Effector CD4-positive, alpha-beta T cell (primary cell): ENCODE results near the gene PLXDC1.

Experiments
- DNase-seq: peaks from one replicate; pipeline ENCODE4 v3.0.0-alpha.2; 2020
- total RNA-seq: gene quantifications from one replicate; lab custom pipeline; 2026; lab: John Stamatoyannopoulos, UW

PLXDC1 gene
- total RNA-seq: 21.0 reads per million, percentile 48 among the genes with 10 or more reads in this experiment

DNA sequence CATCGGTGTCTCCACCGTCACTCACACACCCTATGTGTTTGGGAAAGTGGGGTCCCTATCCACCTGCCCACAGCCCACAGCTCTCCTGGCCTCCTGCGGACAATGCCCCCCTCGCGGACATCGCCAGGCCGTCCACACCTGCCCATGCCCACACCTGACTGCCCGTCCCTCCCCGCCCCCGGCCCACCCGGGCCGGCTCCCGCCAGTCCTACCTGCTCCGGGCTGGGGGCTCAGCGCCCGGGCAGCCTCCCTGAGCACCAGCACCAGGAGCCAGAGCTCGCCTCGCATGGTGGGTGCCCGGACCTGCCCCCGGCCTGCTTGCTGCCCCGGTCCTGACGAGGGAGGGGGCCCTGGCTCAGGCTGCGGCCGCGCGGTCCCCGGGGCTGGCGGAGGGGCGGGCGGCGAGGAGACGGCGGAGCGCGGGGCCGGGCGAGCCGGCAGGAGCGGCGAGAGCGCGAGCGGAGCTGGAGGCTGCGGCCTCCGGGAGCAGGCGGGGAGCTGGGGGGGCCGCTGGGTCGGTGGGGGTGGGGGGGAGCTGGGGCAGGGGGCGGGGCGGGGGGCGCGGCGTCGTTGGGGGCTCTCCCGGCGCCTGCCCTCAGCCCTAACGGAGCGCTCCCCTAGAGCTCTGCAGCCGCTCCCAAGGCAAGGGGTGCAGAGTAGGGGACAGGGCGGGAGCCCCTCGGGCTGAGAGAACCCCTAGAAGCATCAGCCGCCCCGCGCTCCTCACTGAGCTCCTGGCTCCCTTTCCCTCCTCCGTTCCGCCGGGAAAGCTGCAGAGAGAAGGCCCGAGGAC lies at the start of gene PLXDC1:
Gene PLXDC1, minus strand, starts transcription at position 488 of the 793 bp plus-strand sequence. Its CDS starts 200 bp downstream, at position 288.
- DNase-seq: no peak

DNA sequence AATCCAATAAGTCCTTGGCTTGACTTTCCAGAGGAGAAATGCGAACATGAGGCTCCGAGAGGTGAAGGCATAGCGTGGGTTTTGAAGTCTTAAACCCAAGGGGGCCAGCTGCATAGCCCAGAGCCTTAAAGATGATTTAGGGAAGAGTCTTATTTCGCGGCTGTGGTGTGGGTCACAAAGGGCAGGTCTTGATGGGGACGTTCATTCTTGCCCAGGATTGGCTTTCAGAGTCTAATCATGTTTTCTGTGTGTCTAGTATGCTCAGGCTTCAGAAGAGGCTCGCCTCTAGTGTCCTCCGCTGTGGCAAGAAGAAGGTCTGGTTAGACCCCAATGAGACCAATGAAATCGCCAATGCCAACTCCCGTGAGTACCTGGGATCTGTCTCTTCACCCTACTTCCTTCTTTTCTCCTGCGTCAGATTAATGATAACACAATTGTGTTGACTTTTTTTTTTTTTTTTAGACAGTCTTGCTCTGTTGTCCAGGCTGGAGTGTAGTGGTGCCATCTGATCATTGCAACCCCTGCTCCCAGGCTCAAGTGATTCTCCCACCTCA lies 49.6 kb upstream of the PLXDC1 start:
- DNase-seq: no peak

DNA sequence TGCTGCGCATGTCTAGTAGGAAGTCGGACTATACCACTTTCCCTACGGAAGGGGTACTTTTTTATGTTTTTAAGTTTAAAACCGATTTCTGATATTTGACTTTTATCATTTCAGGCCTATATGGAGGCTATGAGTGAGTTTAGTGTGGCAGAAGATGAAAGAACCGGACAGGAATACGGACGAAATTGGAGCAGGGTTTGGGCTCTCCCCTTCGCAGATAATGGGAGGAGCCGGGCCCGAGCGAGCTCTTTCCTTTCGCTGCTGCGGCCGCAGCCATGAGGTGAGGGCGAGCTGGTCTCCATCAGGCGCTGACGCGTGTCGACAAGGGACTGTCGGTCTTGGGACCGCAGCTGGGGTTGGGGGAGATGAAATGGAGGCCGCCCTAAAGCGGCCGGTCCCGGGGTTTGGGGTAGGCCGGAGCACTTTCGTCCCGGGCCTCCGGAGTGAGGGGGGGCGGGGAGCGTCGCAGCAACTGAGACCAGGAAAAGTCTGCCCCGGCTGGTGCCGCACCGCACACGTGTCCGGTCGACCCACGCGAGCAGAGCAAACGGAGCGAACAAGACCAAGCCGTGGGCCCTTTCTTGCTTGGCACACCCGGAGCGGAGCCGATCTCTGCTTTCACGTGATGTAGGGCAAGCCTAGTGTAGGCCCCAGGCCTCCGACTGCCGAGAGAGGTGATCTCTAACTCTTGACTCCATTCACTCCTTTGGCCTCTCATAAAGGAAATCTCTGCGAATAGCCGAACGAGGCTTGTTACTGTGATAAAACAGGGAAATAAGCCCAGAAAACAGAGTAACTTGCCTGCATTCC lies 48.8 kb upstream of the PLXDC1 start, which contains the start of gene RPL19:
Gene RPL19, plus strand, starts transcription at position 214 of the 810 bp plus-strand sequence. Its CDS starts 62 bp downstream, at position 276.
- peak; percentile 72 for DNase-seq

DNA sequence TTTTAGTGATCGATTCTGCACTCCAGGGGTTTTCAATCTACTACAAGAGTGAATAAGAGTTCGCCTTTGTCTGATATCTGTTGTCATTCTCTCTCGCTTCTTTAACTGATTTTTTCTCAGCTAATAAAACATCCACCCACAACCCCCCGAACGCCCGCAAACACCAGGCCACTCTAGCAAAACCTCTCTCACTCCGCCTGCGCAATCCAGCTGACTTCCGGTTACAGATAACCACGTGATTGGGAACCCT lies 48.3 kb upstream of the PLXDC1 start:
- peak; percentile 78 for DNase-seq

DNA sequence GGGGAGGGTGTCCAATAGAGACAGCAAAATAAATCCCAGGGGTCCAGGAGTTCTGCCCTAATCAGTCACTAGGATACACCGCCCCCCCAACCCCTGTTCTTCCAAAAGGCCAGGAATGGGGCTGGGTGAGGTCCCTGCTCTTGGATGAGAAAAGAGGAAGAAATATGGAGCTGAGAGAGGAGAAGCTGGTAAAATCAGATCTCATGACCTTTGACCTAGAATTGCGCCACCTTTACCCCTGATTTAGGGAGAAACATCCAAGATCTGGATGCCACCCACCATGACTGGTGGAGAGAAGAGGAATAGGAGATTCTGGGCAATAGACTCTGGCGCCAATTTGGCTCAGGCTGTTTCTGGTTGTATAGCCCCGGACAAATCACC lies 46.7 kb upstream of the PLXDC1 start:
- no peak for DNase-seq

DNA sequence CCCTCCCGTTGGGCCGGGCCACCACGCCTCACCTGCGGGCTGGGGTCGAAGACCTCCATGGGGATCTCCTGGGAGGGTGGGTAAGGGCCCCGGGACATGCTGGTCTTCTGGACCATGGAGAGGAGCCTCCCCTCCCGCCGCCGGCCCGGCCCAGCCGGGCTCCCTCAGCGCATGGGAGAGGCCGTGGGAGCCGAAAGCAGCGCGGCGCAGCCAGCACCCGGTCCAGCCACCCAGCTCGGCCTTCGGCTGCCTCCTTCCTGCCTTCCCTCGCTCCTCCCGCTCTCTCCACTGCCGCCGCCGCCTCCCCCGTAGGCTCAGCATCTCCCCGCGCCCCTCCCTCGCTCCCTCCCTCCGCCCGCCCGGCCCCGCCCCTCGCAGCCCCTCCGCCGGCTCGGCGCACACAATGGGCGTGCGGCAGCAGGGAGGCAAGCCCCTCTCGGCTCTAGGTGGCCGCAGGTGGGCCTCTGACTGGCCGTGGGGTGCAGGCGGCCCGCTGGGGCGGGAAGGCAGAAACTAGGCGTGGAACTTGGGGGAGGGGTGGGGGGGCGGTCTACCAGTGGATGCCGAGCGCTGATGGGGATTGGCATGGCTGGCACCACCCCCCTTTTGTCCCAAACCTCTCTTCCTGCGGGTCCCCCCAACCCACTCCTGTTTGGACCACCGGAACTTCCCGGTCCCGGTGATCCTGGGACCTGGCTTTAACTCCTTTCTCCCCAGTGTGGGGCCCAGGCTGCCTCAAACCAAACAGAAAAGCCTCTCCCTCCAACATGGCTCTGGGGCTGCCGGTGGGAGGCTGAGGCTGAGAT lies 46.1 kb upstream of the PLXDC1 start, which contains the start of gene CACNB1:
Gene CACNB1, minus strand, starts transcription at position 290 of the 806 bp plus-strand sequence. Its CDS starts 174 bp downstream, at position 116.
- DNase-seq: peak; percentile 67

DNA sequence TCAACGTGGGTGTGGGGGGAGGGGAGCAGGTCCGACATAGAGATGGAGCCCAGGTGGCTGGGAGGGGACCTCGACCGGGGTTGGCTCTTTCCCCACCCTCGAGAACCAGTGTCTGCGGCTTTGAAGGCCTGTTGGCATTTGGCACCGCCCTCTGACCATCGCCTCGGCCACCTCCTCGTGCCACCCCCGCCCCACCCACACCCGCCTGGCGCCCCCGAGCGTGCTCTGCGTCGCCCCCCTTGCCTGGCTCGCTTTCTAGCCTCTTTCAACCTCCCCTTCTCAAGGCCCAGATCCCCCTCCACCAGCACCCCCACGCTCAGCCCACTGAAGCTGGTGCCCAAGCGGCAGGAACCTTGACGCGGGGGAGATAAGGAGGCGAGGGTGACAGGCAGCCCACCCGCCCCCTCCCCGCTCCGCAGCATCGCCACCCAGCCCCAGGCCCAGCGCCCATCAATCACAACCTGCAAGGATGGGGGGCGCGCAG lies 45.4 kb upstream of the PLXDC1 start:
- no peak for DNase-seq

DNA sequence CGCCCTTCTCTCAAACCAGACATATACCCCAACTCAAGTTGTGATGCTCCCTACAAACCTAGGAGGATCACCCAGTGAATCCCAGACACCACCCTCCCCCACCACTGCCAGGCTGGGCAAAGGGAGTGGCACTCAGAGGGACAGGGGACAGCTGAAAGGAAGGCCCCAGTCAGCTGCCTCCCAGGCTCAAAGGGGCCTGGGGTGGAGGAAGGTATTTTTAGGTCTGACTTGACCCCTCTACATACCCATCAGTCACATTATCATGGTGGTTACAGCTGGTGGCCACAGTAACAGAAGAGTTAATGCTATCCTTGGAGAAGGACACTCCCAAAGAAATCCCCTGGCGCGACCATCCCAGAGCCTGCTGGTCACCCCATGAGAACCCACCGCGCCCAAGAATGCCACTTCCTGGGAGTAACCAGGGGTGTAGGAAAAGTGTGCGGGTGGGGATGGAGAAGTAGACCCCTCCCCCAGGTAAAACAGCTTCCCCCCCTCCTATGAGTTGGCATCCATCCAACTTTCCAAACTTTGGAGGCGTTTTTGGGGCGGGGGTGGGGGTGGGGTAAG lies 44.9 kb upstream of the PLXDC1 start:
- DNase-seq: no peak

DNA sequence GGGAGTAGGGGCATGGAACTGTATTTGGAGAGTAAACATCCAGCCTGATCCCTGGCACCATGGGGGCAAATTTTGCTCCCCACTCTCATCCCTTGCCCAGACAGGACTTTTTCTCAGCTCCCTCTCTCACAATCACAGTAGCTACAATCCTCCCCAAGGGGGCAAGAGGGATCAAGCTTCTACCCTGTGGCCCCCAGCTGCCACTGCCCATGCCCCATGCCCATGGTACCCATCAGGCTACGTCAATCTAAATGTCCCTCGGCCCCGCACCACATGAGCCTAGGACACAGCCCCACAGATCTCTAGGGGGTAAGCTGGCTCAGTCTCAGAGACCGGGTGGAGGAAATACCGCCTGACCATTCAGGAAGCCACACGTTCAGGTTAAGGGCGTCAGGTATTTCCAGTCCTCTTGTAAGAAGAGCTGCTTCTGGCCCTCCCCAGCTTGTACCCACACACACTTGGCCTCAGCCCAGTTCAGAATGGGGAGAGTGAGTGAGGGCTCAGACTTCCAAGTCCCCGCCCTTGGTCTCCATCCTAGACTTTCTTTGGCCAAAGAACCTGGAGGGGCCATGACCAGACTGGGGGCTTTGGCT lies 44.2 kb upstream of the PLXDC1 start:
- no peak for DNase-seq

DNA sequence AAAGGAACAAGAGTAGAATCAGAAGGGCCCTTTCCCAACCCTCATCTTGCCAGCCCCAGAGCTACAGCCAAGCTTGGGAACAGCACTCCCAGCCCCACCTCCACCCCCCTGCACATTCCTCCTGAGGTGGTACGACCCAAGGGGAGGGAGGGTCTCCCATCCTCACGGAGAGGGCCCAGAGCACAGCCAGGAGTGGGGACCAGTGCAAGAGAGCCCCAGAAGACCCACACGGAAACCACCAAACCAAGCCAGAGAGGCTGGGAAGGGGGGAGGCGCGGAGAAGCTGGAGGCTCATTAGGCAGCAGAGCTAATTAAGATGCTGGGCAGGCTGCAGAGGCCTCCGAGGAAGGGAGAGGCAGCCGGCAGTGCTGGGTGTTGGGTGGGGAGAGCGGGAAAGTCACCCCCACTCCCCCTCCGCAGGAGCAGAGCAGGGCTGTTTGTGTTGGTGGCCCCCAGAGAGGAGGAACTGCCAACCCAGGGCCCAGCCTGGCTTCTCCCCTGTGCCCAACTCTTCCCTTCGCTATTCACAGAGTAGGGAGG lies 43.6 kb upstream of the PLXDC1 start:
- no peak for DNase-seq

DNA sequence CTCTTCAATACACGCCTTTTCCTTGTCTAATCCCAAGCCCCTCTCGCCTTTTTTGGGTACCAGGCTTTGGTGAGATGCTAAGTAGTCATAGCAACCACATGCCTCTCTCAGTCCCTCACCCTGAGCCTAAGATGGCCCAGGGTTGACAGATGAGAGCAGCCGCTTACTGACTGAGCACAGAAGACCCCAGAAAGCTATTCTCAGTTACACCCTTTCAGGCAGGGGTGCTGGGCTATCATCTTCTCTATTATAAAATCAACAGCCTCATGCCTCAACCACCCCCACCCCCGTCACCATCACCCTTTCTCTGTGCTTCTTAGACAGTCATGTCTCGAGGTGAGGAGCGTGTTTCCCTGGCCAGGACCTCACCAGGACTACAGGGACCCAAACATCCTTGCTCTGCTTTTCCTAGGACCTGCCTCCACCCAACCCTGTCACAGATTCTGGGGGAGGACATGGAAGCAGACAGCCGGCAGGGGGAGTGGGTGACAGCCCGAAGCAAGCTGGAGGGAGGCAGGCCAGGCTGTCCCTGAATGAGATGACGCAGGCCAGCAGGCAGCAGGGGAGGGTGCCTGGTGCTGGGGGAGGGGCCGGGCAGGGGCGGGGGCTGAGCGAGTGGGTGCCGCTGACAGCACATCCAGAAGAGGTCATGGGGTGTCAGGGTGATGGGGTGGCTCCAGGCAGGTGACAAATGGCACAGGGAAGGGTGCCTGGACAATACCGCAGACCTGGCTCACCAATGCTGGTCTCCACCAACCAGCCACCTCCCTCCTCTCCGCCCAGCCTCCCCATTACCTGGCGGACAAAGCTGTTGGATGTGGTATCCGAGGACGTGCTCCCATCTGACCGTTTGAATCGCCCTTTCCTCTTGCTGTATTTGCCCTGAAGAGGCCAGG lies 42.9 kb upstream of the PLXDC1 start:
- no peak for DNase-seq

DNA sequence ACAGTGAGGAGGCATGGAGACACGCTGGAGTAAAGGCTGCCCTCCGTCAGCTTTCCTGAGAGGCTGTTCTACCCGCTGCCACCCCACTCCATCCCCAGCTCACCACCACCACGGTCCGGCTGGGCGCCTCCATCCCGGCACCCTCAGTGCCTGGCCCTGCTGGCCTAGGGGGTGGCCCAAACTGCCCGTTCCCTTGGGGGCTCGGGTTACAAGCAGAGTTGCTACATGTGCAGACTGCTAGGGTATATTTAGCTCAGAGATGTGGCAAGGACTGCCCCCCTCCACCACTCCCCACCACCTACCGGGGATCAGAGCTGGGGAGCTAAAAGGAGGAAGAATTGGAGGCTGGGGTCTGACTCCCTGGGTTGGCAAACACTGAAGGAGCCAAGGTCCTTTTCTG lies 41.9 kb upstream of the PLXDC1 start:
- DNase-seq: no peak

DNA sequence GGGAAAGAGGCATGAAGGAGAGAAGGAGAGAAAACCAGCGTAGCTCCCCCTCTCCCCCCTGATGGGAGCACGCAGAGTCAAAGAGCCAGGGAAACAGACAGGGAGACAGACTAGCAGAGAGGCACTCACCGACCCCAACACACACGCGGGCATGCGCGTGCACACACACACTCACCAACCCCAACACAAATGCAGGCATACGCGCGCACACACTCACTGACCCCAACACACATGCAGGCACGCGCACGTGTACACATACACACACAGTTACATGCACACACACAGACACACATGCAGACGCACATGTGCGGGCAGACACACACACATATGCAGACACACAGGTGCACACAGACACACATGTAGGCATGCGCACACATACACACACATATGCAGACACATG lies 41.5 kb upstream of the PLXDC1 start:
- no peak for DNase-seq

DNA sequence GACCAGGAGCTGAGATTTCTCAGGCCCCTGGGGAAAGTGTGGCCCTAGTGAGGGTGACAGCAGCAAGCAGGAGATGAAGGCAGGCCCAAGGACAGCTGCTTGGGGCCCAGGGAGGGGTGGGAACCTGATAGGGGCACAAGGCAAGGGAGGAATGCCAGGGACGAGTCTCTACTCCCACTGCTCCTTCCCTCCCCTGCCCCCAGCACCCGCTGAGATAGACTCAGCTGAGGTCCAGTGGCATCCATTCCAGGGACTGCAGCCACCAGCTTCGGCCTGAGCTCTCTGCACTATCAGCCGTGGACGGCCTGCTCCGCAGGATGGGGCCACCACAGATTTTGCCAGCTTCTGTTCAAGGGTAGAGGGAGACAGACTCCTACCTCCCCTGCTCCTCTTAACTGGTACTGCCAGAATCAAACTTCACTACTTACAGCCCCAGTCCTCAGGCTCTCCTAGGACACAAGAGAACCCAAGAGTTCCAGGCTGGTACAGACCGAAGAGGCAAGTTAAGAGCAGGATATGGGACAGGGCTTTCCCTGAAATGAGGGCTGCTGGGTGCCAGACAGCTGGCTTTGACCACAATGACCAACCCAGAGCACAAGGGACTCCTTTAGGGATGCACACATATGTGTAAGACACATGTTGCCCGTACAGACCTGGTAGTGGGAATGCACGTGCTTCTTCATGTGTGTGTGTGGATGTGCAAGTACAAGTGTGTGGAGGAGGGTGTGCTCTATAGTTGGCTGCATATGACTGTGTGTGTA lies 40.5 kb upstream of the PLXDC1 start:
- no peak for DNase-seq

DNA sequence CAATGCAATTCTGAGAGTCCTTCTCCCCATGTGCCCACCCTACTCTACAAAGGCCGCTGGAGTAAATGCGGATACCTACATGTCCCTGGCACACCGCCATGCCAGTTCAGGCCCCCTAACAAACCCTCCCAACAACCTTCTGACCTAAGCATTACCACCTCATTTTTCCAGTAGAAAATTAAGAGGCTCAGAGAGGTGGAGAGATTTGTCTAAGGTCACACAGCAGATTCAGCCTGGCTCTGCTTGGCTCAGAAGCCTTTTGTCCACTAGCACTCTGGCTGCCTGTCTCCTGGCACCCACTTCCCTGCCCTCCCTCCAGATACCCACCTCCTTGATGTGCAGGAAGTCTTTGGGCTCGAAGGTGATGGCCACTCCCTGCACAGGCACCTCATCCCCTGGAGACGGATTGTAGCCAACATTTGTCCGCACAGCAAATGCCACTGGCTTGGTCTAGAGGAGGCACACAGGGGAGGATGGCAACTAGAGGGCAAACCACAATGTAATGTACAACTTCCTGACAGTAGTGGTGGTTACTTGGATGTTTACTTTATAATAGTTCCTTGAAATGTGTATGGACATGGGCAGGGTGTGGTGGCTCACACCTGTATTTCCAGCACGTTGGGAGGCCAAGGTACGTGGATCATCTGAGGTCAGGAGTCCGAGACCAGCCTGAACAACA lies 35.9 kb upstream of the PLXDC1 start:
- no peak for DNase-seq

DNA sequence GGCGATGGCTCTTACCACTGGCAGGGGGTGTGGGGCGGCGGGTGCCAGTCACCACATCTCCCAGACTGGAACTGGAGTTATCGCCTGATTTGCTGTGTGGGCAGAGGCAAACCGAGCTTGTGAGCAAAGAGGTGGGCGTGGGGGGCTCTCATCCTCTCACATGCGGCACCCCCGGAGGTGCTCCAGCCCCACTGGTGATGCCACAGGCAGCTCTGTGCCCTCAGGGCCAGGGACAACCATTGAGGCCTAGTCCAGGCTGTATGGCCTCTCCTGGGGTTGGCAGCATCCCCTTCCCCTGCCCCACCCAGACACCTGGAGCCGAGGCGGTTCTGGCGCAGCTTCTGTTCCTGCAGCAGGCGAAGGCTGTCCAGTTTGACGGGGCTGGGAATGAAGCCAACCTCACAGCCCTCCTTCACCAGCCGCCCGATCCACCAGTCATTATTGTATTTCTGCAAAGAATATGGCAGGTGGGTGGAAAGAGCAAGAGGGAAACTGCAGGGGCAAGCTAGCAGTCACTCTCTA lies 35.1 kb upstream of the PLXDC1 start:
- DNase-seq: no peak

DNA sequence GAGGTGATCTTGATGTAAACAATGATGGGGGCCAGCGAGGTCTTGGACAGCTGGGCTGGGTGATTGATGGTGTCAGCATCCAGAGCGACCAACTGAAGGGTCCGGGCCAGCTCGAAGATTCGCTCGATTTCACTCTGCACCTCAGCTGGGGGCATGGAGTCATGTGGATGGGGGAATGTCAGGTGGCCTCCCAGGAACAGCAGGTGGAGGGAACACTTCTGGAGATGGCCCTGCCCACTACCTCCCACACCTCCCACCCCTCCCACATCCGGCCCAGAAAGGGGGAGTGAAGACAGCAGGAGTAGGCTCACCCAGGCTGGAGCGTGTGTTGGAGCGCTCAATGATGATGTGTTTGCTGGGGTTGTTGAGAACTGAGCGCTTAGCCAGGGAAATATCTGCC lies 32.3 kb upstream of the PLXDC1 start:
- no peak for DNase-seq

DNA sequence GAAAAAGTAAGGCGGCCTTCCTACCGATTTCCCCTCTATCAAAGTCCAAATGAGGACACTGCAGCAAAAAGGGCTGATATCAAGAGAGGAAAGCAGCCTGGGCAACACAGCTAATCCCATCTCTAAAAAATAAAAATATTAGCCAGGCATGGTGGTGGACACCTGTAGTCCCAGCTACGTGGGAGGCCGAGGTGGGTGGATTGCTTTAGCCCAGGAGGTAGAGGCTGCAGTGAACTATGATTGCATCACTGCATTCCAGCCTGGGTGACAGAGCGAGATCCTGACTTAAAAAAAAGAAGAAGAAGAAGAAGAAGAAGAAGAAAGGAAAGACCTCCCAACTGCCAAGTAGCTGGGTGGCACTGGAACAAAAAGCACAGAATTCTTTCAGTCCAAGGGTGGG lies 31.6 kb upstream of the PLXDC1 start:
- DNase-seq: no peak

DNA sequence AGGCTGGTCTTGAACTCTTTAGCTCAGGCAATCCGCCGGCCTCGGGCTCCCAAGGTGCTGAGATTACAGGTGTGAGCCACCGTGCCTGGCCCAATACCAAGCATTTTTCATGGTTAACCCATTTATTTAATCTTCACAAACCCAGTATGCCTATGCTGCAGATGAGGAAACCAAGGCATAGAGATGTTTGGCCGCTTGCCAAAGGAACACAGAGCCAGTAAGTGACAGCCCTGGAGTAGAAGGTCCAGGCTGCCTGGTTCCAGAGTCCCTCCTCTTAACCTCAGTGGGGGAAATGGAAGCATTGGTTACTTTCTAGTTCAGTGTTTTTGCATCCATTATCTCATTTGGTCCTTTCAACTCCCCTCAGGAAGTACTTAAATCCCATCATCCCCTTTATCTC lies 29.9 kb upstream of the PLXDC1 start:
- DNase-seq: no peak
